Measurements from ENCODE around the gene HMSD.

DNA sequence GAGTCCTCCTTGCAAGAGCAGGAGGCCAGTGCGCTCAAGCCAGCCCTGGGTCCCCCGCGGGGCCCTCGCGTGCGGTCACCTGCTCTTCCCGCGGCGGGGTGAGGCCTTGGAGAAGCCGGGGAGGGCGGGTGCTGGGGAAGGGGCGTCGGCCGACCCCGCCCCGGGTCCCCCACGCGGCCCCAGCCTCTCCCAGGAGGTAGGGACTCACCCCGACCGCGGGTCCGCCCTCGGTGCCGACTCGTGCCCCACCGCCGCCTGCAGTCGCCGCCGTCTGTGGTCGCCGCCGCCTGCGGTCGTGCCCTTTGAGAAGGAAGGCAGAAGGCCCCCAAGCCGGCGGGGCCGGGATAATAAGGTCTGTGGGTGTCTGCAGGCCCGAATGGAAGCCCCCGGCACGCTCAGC lies 53.5 kb downstream of the HMSD start:
- TF ChIP-seq, protein P1, sequence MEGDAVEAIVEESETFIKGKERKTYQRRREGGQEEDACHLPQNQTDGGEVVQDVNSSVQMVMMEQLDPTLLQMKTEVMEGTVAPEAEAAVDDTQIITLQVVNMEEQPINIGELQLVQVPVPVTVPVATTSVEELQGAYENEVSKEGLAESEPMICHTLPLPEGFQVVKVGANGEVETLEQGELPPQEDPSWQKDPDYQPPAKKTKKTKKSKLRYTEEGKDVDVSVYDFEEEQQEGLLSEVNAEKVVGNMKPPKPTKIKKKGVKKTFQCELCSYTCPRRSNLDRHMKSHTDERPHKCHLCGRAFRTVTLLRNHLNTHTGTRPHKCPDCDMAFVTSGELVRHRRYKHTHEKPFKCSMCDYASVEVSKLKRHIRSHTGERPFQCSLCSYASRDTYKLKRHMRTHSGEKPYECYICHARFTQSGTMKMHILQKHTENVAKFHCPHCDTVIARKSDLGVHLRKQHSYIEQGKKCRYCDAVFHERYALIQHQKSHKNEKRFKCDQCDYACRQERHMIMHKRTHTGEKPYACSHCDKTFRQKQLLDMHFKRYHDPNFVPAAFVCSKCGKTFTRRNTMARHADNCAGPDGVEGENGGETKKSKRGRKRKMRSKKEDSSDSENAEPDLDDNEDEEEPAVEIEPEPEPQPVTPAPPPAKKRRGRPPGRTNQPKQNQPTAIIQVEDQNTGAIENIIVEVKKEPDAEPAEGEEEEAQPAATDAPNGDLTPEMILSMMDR (conservative IDR thresholded peaks at IDR 0.05; ENCODE audit: low read depth in 2 of 2) = no peak
- TF ChIP-seq EZH2phosphoT487 (IDR thresholded peaks at IDR 0.05; ENCODE audit: unreplicated experiment) = no peak
- no peak for TF ChIP-seq JUNB (IDR thresholded peaks at IDR 0.05; ENCODE audit: unreplicated experiment)
- TF ChIP-seq ZNF114 (CRISPR knock-in tag; IDR thresholded peaks at IDR 0.05) = no peak
